ENCODE results near the gene CRAT. TPM values are rescaled to one million over a fixed set of nuclear protein-coding genes. Genes with fewer than 3 reads are reported as not detected.

Gene CRAT
- total and polyA plus RNA-seq, 4 experiments from 2014 or later, result 8.7 to 21.0 (median 11.8) TPM

GRCh38 chr9:129073404-129073803 lies 37.2 kb downstream of the CRAT start:
- CTCF ChIA-PET (ENCODE audit: partially characterized antibody), result interaction anchor here (0.6 to 0.7 kb wide), 2 partner anchors 27 to 42 kb away, joined by 3 read pairs; no protein-coding TSS in a partner anchor
- POLR2A ChIA-PET (ENCODE audit: partially characterized antibody), result interaction anchor here (0.6 to 2.0 kb wide), 6 partner anchors 8 to 811 kb away, joined by 3 to 8 read pairs (median 4); partner anchors contain the start of genes DOLPP1 and MIGA2
- Histone ChIP-seq H3K4me1 (ENCODE audit: insufficient read depth, low read length) (peaks cover 55% of the 10 kb centered on the region), H3K9me3 (ENCODE audit: control insufficient read depth in 1 of 2, low read length in 2 of 2) (no peaks in the 10 kb centered on the region), H3K27ac (ENCODE audit: low read depth, low read length) (no peak overlapping the region), H3K36me3 (ENCODE audit: insufficient read depth, low read length) (peaks cover 3% of the 10 kb centered on the region), H3K27me3 (ENCODE audit: insufficient read depth, low read length) (no peaks in the 10 kb centered on the region), H3K4me3 (ENCODE audit: low read length in 2 of 2) (no peak overlapping the region)
- peak overlapping the region; percentile 63 to 96 (median 89) for H3K27ac Mint-ChIP-seq
- peaks cover 14 to 50% (median 26%) of the 10 kb centered on the region in 4 donors for H3K4me1 Mint-ChIP-seq
- peak overlapping the region; percentile 22 to 75 (median 55) for H3K4me3 Mint-ChIP-seq
- H3K36me3 Mint-ChIP-seq, result peaks cover 4 to 10% of the 10 kb centered on the region in 2 donors
- no peaks in the 10 kb centered on the region for H3K27me3 Mint-ChIP-seq
- no peaks in the 10 kb centered on the region for H3K9me3 Mint-ChIP-seq
- intact Hi-C loops (cut with micrococcal nuclease), result no loop called here
- peak in 4 of 5 donors; percentile 50 to 67 (median 61) for DNase-seq

- Histone ChIP-seq H3K4me3 (ENCODE audit: low read length in 2 of 2) (no peak overlapping the region), H3K27me3 (ENCODE audit: insufficient read depth, low read length) (no peaks in the 10 kb centered on the region), H3K36me3 (ENCODE audit: insufficient read depth, low read length) (peaks cover 11% of the 10 kb centered on the region), H3K9me3 (ENCODE audit: control insufficient read depth in 1 of 2, low read length in 2 of 2) (no peaks in the 10 kb centered on the region), H3K4me1 (ENCODE audit: insufficient read depth, low read length) (peaks cover 61% of the 10 kb centered on the region), H3K27ac (ENCODE audit: low read depth, low read length) (no peak overlapping the region)
- Mint-ChIP-seq H3K9me3 (no peaks in the 10 kb centered on the region), H3K36me3 (peaks cover 6 to 15% of the 10 kb centered on the region in 2 donors), H3K27ac (peak overlapping the region; percentile 25 to 91 (median 83)), H3K4me1 (peaks cover 14 to 54% (median 28%) of the 10 kb centered on the region in 4 donors), H3K27me3 (no peaks in the 10 kb centered on the region), H3K4me3 (peak overlapping the region in 3 of 8 donors; percentile 28 to 58 (median 41))
- intact Hi-C loops (cut with micrococcal nuclease), result no loop called here
- no peak for DNase-seq
- ChIA-PET POLR2A (ENCODE audit: partially characterized antibody) (interaction anchor here (1.7 kb wide), 1 partner anchor 9 kb away, joined by 7 read pairs; the partner anchor contains the start of gene DOLPP1), CTCF (ENCODE audit: partially characterized antibody) (interaction anchor here (1.1 kb wide), 1 partner anchor 60 kb away, joined by 3 read pairs; no protein-coding TSS in a partner anchor)
These were observed 38.4 kb downstream of the CRAT start for GRCh38 chr9:129072171-129072570.

GRCh38 chr9:129071526-129072126 lies 39.0 kb downstream of the CRAT start:
- Histone ChIP-seq H3K36me3 (ENCODE audit: insufficient read depth, low read length) (peaks cover 12% of the 10 kb centered on the region), H3K27ac (ENCODE audit: low read depth, low read length) (no peak overlapping the region), H3K27me3 (ENCODE audit: insufficient read depth, low read length) (no peaks in the 10 kb centered on the region), H3K9me3 (ENCODE audit: control insufficient read depth in 1 of 2, low read length in 2 of 2) (no peaks in the 10 kb centered on the region), H3K4me3 (ENCODE audit: low read length in 2 of 2) (no peak overlapping the region), H3K4me1 (ENCODE audit: insufficient read depth, low read length) (peaks cover 61% of the 10 kb centered on the region)
- Mint-ChIP-seq H3K27me3 (no peaks in the 10 kb centered on the region), H3K36me3 (peaks cover 6 to 15% of the 10 kb centered on the region in 2 donors), H3K9me3 (no peaks in the 10 kb centered on the region), H3K4me3 (peak overlapping the region in 4 of 8 donors; percentile 21 to 58 (median 34)), H3K4me1 (peaks cover 14 to 54% (median 28%) of the 10 kb centered on the region in 4 donors), H3K27ac (peak overlapping the region; percentile 25 to 91 (median 83))
- CTCF ChIA-PET (ENCODE audit: partially characterized antibody), result interaction anchor here (1.1 kb wide), 1 partner anchor 60 kb away, joined by 3 read pairs; no protein-coding TSS in a partner anchor
- DNase-seq, result peak; percentile 22 to 51 (median 45)
- intact Hi-C loops (cut with micrococcal nuclease), result no loop called here
- POLR2A ChIA-PET (ENCODE audit: partially characterized antibody), result interaction anchor here (1.7 to 3.3 kb wide), 2 partner anchors 9 kb away, joined by 7 to 19 read pairs; partner anchors contain the start of gene DOLPP1

- no peaks in the 10 kb centered on the region for H3K9me3 Mint-ChIP-seq
- POLR2A ChIA-PET (ENCODE audit: partially characterized antibody), result interaction anchor here (0.6 to 3.3 kb wide), 2 partner anchors 10 to 66 kb away, joined by 3 to 19 read pairs; partner anchors contain the start of gene DOLPP1
- Histone ChIP-seq H3K4me1 (ENCODE audit: insufficient read depth, low read length) (peaks cover 61% of the 10 kb centered on the region), H3K27ac (ENCODE audit: low read depth, low read length) (no peak overlapping the region), H3K36me3 (ENCODE audit: insufficient read depth, low read length) (peaks cover 14% of the 10 kb centered on the region), H3K9me3 (ENCODE audit: control insufficient read depth in 1 of 2, low read length in 2 of 2) (no peaks in the 10 kb centered on the region), H3K4me3 (ENCODE audit: low read length in 2 of 2) (no peak overlapping the region), H3K27me3 (ENCODE audit: insufficient read depth, low read length) (no peaks in the 10 kb centered on the region)
- H3K4me1 Mint-ChIP-seq, result peaks cover 14 to 54% (median 28%) of the 10 kb centered on the region in 4 donors
- intact Hi-C loops (cut with micrococcal nuclease), result no loop called here
- H3K27ac Mint-ChIP-seq, result peak overlapping the region in 6 of 7 donors; percentile 36 to 91 (median 58)
- peaks cover 6 to 15% of the 10 kb centered on the region in 2 donors for H3K36me3 Mint-ChIP-seq
- H3K27me3 Mint-ChIP-seq, result no peaks in the 10 kb centered on the region
- DNase-seq, result no peak
- H3K4me3 Mint-ChIP-seq, result no peak overlapping the region
- CTCF ChIA-PET (ENCODE audit: partially characterized antibody), result no interaction called here
These were observed 39.7 kb downstream of the CRAT start for GRCh38 chr9:129070696-129071525.

- intact Hi-C loops (cut with micrococcal nuclease), result no loop called here
- H3K27ac Mint-ChIP-seq, result peak overlapping the region in 5 of 7 donors; percentile 73 to 91 (median 83)
- Histone ChIP-seq H3K36me3 (ENCODE audit: insufficient read depth, low read length) (peaks cover 18% of the 10 kb centered on the region), H3K4me3 (ENCODE audit: low read length in 2 of 2) (no peak overlapping the region), H3K4me1 (ENCODE audit: insufficient read depth, low read length) (peaks cover 61% of the 10 kb centered on the region), H3K27me3 (ENCODE audit: insufficient read depth, low read length) (no peaks in the 10 kb centered on the region), H3K27ac (ENCODE audit: low read depth, low read length) (no peak overlapping the region), H3K9me3 (ENCODE audit: control insufficient read depth in 1 of 2, low read length in 2 of 2) (no peaks in the 10 kb centered on the region)
- peaks cover 14 to 54% (median 28%) of the 10 kb centered on the region in 4 donors for H3K4me1 Mint-ChIP-seq
- peak overlapping the region in 2 of 8 donors; percentile 15 to 71 for H3K4me3 Mint-ChIP-seq
- peaks cover 11 to 22% of the 10 kb centered on the region in 2 donors for H3K36me3 Mint-ChIP-seq
- no peak for DNase-seq
- ChIA-PET CTCF (ENCODE audit: partially characterized antibody) (interaction anchor here (0.9 kb wide), 1 partner anchor 34 kb away, joined by 3 read pairs; the partner anchor contains the start of gene MIGA2), POLR2A (ENCODE audit: partially characterized antibody) (interaction anchor here (1.3 to 3.3 kb wide), 4 partner anchors 8 to 168 kb away, joined by 3 to 19 read pairs (median 4); partner anchors contain the start of genes DOLPP1 and MIGA2)
- no peaks in the 10 kb centered on the region for H3K27me3 Mint-ChIP-seq
- H3K9me3 Mint-ChIP-seq, result no peaks in the 10 kb centered on the region
These were observed 40.5 kb downstream of the CRAT start for GRCh38 chr9:129069862-129070641.

- peaks cover 14 to 51% (median 26%) of the 10 kb centered on the region in 4 donors for H3K4me1 Mint-ChIP-seq
- H3K27me3 Mint-ChIP-seq, result no peaks in the 10 kb centered on the region
- peaks cover 11 to 25% of the 10 kb centered on the region in 2 donors for H3K36me3 Mint-ChIP-seq
- H3K27ac ChIP-seq (ENCODE audit: low read depth, low read length), result peak overlapping the region; percentile 49
- H3K27me3 ChIP-seq (ENCODE audit: insufficient read depth, low read length), result no peaks in the 10 kb centered on the region
- H3K4me3 ChIP-seq (ENCODE audit: low read length in 2 of 2), result no peak overlapping the region
- peak; percentile 51 to 67 (median 58) for DNase-seq
- no peaks in the 10 kb centered on the region for H3K9me3 ChIP-seq (ENCODE audit: control insufficient read depth in 1 of 2, low read length in 2 of 2)
- H3K27ac Mint-ChIP-seq, result peak overlapping the region; percentile 72 to 92 (median 83)
- H3K4me1 ChIP-seq (ENCODE audit: insufficient read depth, low read length), result peaks cover 56% of the 10 kb centered on the region
- POLR2A ChIA-PET (ENCODE audit: partially characterized antibody), result interaction anchor here (1.3 to 3.3 kb wide), 4 partner anchors 9 to 167 kb away, joined by 3 to 19 read pairs (median 4); partner anchors contain the start of genes DOLPP1 and MIGA2
- CTCF ChIA-PET (ENCODE audit: partially characterized antibody), result interaction anchor here (0.9 kb wide), 1 partner anchor 33 kb away, joined by 3 read pairs; the partner anchor contains the start of gene MIGA2
- H3K4me3 Mint-ChIP-seq, result peak overlapping the region in 7 of 8 donors; percentile 15 to 71 (median 54)
- intact Hi-C loops (cut with micrococcal nuclease), result no loop called here
- peaks cover 22% of the 10 kb centered on the region for H3K36me3 ChIP-seq (ENCODE audit: insufficient read depth, low read length)
- H3K9me3 Mint-ChIP-seq, result no peaks in the 10 kb centered on the region
These were observed 41.4 kb downstream of the CRAT start for GRCh38 chr9:129068990-129069861.

Data from CD4-positive, alpha-beta memory T cell (primary cell).